Neural cell (in vitro differentiated cells): ENCODE data around the gene MEAF6.

Experiments
- EP300 ChIP-seq: fragments of 450-650 bp; conservative IDR thresholded peaks from 2 replicates; pipeline ENCODE4 v1.6.1; 2014; ENCODE audit warnings: antibody characterized with exemption, mild to moderate bottlenecking, moderate library complexity; ENCODE audit not compliant: poor library complexity, severe bottlenecking
- MXI1 ChIP-seq: fragments of 450-650 bp; conservative IDR thresholded peaks from 2 replicates; pipeline ENCODE4 v1.6.1; 2014; ENCODE audit warnings: antibody characterized with exemption, mild to moderate bottlenecking; ENCODE audit not compliant: poor library complexity, severe bottlenecking
- POLR2AphosphoS5 ChIP-seq: IDR thresholded peaks from 2 replicates; pipeline ENCODE4 v1.6.1; 2012
- SMC3 ChIP-seq: fragments of 450-650 bp; conservative IDR thresholded peaks from 2 replicates; pipeline ENCODE4 v1.6.1; 2014; ENCODE audit warnings: antibody characterized with exemption, mild to moderate bottlenecking, moderate library complexity; ENCODE audit not compliant: poor library complexity
- TAF1 ChIP-seq: IDR thresholded peaks from 2 replicates; pipeline ENCODE4 v1.6.1; 2012; ENCODE audit warnings: low read depth
- TF ChIP-seq, protein P1 (sequence below): fragments of 450-650 bp; IDR thresholded peaks from 2 replicates; pipeline ENCODE4 v1.5.1; 2014; ENCODE audit warnings: antibody characterized with exemption, mild to moderate bottlenecking, moderate library complexity; ENCODE audit not compliant: poor library complexity, severe bottlenecking
- TF ChIP-seq, protein P2 (sequence below): IDR thresholded peaks from 2 replicates; pipeline ENCODE4 v1.6.1; 2012; ENCODE audit warnings: borderline replicate concordance

DNA sequence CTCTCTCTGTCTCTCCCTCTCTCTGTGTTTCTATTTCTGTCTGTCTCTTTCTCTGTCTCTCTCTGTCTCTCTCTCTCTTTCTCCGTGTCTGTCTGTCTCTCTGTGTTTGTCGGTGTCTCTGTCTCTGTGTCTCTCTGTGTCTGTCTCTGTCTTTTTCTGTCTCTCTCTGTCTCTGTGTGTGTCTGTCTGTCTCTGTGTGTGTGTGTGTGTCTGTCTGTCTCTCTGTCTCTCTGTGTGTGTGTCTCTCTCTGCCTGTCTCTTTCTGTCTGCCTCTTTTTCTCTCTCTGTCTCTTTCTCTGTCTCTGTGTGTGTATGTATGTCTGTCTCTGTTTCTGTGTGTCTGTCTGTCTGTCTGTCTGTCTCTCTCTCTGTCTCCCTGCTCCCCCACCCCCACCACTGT is 71.9 kb downstream of the MEAF6 start:
- TF ChIP-seq POLR2AphosphoS5 (no peak), MXI1 (no peak), EP300 (no peak), TAF1 (no peak), SMC3 (no peak)
- TF ChIP-seq, protein P1, sequence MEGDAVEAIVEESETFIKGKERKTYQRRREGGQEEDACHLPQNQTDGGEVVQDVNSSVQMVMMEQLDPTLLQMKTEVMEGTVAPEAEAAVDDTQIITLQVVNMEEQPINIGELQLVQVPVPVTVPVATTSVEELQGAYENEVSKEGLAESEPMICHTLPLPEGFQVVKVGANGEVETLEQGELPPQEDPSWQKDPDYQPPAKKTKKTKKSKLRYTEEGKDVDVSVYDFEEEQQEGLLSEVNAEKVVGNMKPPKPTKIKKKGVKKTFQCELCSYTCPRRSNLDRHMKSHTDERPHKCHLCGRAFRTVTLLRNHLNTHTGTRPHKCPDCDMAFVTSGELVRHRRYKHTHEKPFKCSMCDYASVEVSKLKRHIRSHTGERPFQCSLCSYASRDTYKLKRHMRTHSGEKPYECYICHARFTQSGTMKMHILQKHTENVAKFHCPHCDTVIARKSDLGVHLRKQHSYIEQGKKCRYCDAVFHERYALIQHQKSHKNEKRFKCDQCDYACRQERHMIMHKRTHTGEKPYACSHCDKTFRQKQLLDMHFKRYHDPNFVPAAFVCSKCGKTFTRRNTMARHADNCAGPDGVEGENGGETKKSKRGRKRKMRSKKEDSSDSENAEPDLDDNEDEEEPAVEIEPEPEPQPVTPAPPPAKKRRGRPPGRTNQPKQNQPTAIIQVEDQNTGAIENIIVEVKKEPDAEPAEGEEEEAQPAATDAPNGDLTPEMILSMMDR = no peak
- TF ChIP-seq, protein P2, sequence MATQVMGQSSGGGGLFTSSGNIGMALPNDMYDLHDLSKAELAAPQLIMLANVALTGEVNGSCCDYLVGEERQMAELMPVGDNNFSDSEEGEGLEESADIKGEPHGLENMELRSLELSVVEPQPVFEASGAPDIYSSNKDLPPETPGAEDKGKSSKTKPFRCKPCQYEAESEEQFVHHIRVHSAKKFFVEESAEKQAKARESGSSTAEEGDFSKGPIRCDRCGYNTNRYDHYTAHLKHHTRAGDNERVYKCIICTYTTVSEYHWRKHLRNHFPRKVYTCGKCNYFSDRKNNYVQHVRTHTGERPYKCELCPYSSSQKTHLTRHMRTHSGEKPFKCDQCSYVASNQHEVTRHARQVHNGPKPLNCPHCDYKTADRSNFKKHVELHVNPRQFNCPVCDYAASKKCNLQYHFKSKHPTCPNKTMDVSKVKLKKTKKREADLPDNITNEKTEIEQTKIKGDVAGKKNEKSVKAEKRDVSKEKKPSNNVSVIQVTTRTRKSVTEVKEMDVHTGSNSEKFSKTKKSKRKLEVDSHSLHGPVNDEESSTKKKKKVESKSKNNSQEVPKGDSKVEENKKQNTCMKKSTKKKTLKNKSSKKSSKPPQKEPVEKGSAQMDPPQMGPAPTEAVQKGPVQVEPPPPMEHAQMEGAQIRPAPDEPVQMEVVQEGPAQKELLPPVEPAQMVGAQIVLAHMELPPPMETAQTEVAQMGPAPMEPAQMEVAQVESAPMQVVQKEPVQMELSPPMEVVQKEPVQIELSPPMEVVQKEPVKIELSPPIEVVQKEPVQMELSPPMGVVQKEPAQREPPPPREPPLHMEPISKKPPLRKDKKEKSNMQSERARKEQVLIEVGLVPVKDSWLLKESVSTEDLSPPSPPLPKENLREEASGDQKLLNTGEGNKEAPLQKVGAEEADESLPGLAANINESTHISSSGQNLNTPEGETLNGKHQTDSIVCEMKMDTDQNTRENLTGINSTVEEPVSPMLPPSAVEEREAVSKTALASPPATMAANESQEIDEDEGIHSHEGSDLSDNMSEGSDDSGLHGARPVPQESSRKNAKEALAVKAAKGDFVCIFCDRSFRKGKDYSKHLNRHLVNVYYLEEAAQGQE = no peak
